ENCODE data around the gene BRINP3.

GRCh38 chr1:190455631-190456030, 22.0 kb downstream of the BRINP3 start:
- no peak for TF ChIP-seq EZH2 (IDR thresholded peaks at IDR 0.05; ENCODE audit: low read depth, unreplicated experiment)
- TF ChIP-seq CTCF (conservative IDR thresholded peaks at IDR 0.05; ENCODE audit: low read depth in 2 of 2), result no peak
- TF ChIP-seq CREB1 (CRISPR knock-in tag; IDR thresholded peaks at IDR 0.05; ENCODE audit: low read depth), result no peak
- TF ChIP-seq POLR2AphosphoS5 (IDR thresholded peaks at IDR 0.05; ENCODE audit: low read depth), result no peak
- TF ChIP-seq EZH2phosphoT487 (IDR thresholded peaks at IDR 0.05; ENCODE audit: unreplicated experiment), result no peak
- no peak for TF ChIP-seq REST (IDR thresholded peaks at IDR 0.05; ENCODE audit: unreplicated experiment)
- no peak for TF ChIP-seq STAT1 (IDR thresholded peaks at IDR 0.05; ENCODE audit: unreplicated experiment)
- no peak for TF ChIP-seq JUNB (IDR thresholded peaks at IDR 0.05; ENCODE audit: unreplicated experiment)
